Skin of body (tissue), 3 donors: ENCODE data around the gene CAB39. TPM values are rescaled to one million over a fixed set of nuclear protein-coding genes. Genes with fewer than 3 reads are reported as not detected.
A peak's percentile ranks its signal among the peaks of the same experiment; 100 is the strongest.

Experiments used
- DNase-seq: peaks from one replicate; lab custom pipeline; 2025; lab: John Stamatoyannopoulos, UW
- small RNA-seq: library from RNA; depleted of rRNA; stranded (forward); fragments of <200 nt; gene quantifications from one replicate; pipeline ENCODE3, GENCODE V24; 2014; ENCODE audit warnings: low replicate concordance
- total RNA-seq: library from RNA; depleted of rRNA; stranded (reverse); fragments of >200 nt; gene quantifications from one replicate; pipeline ENCODE4 v1.2.3, GENCODE V29; 2014

The CAB39 gene
- total RNA-seq, 1 donor from 2014 or later, result 63.2 TPM

- DNase-seq, result no peak
Measured at GRCh38 chr2:230861552-230862255, 149.1 kb downstream of the CAB39 start.

- DNase-seq, result no peak
Measured at GRCh38 chr2:230862292-230862691, 149.7 kb downstream of the CAB39 start.

GRCh38 chr2:230863031-230863430, 150.4 kb downstream of the CAB39 start:
- DNase-seq, result no peak

GRCh38 chr2:230863442-230864121, 150.9 kb downstream of the CAB39 start:
- DNase-seq, result no peak

GRCh38 chr2:230864122-230864604, 151.5 kb downstream of the CAB39 start:
- no peak for DNase-seq

- DNase-seq, result peak; percentile 41
Measured at GRCh38 chr2:230864605-230865306, 152.1 kb downstream of the CAB39 start, which contains the start of gene ITM2C. ITM2C (plus strand) TSS chr2:230864942; CDS start chr2:230865026, 84 bp downstream.

GRCh38 chr2:230865307-230865765, 152.7 kb downstream of the CAB39 start:
- peak; percentile 18 for DNase-seq

- peak; percentile 15 for DNase-seq
Measured at GRCh38 chr2:230865766-230866755, 153.4 kb downstream of the CAB39 start.

GRCh38 chr2:230866756-230867523, 154.3 kb downstream of the CAB39 start:
- no peak for DNase-seq

- no peak for DNase-seq
Measured at GRCh38 chr2:230868161-230868946, 155.7 kb downstream of the CAB39 start.

- peak; percentile 10 for DNase-seq
Measured at GRCh38 chr2:230868947-230869913, 156.6 kb downstream of the CAB39 start.

GRCh38 chr2:230869914-230870543, 157.4 kb downstream of the CAB39 start:
- DNase-seq, result no peak

Small RNA genes within 50 kb of the gene (small RNA-seq; reads per million reads assigned to genes)
- not detected for gene BANF1P3
- not detected for gene RNU6-268P

Other genes starting within 250 kb of the CAB39 start
- gene ITM2C, start 152.1 kb downstream of the CAB39 start, total RNA-seq, result 49.4 TPM
- gene GPR55, start 212.4 kb downstream of the CAB39 start, total RNA-seq, result not detected